ENCODE data around the gene DDX52.

GRCh38 chr17:37592291-37592690 is 51.0 kb downstream of the DDX52 start:
- TF ChIP-seq CTCF (IDR thresholded peaks at IDR 0.05): no peak
- TF ChIP-seq POLR2A (IDR thresholded peaks at IDR 0.05): no peak
- no peak for TF ChIP-seq POLR2AphosphoS5 (IDR thresholded peaks at IDR 0.05)
- TF ChIP-seq EP300 (IDR thresholded peaks at IDR 0.05): no peak

Measured in sigmoid colon (tissue), 4 donors.